ENCODE results near the gene DYNLT2B.
"Not testable (repeated sequence)": the region's sequence is repeated elsewhere in the genome, so short reads cannot be mapped to it uniquely, and the experiment has no call there.

DYNLT2B gene

DNA sequence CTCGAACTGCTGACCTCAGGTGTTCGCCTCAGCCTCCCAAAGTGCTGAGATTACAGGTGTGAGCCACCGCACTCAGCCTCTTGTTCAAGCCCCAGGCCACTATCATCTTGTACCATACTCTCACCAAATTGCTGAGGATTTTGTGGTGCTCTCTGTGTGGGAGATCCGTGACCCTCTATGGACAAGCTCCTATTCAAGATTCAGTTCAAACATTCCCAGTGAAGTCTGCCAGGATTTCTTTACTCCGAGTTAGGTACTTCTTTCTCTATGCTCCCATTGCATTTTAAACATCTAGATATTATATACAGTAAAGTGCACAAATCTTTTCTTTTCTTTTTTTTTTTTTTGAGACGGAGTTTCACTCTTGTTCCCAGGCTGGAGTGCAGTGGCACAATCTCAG lies 21.0 kb upstream of the DYNLT2B start:
- Mint-ChIP-seq H3K36me3 (no peaks in the 10 kb centered on the region), H3K27ac (no peak overlapping the region), H3K4me3 (no peak overlapping the region), H3K9me3 (no peaks in the 10 kb centered on the region), H3K27me3 (no peaks in the 10 kb centered on the region), H3K4me1 (peaks cover 5% of the 10 kb centered on the region)

DNA sequence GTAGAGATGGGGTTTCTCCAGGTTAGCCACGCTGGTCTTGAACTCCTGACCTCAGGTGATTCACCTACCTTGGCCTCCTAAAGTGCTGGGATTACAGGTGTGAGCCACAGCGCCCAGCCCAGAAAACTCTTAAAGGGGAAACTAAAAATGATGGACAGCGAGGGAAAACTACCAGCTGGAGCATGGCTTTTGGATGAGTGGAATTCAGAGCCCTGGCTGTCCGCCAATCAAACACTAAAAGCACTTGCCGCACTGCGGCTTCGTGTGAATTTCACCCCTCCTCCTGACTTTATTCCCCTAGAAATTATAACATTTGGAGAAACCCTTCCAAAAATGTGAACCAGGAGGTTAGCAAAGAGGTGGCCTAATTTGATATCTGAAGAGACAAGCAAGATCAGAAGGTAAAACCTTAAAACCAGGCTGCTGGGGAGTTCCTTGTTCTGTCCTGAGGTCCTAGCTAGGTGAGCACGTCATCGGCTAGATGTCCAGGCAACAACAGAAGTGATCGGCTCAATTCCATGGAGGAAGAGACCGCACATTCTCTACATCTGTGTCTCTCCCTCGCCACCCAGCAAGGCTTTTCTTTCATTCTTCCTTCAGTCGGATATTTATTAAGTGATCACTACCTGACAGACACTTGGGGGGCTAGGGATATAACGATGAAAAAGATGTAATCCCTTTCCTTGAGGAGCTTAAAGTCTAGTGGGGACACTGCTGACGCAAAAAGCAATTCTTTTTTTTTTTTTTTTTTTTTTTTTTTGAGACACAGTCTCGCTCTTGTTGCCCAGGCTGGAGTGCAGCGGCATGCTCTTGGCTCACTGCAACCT lies 18.5 kb upstream of the DYNLT2B start:
- Mint-ChIP-seq H3K4me1 (peaks cover 5% of the 10 kb centered on the region), H3K9me3 (no peaks in the 10 kb centered on the region), H3K27ac (no peak overlapping the region), H3K36me3 (no peaks in the 10 kb centered on the region), H3K27me3 (peaks cover 3% of the 10 kb centered on the region), H3K4me3 (no peak overlapping the region)

DNA sequence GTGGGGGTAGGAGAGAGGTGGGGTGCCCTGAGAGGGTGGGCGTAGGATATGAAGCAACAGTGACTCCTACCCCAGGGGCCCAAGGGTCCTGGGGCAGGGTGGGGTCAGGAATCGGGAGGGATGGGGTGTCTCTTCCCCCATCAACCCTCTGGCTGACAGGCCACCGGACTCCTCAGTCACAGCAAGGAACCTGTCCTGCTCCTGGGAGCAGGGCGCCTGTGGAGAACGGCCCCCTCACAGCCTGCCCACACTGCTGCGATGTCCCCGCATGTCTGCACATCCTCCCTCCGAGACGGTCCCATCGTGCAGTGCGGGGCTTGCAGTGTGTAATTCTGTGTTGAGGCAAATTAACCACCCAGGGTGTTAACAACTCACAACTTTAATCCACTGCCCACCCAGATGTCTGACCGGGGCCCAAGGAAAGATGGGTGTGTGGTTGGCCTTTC lies 17.5 kb upstream of the DYNLT2B start:
- Mint-ChIP-seq H3K9me3 (no peaks in the 10 kb centered on the region), H3K4me1 (peaks cover 4% of the 10 kb centered on the region), H3K4me3 (no peak overlapping the region), H3K27me3 (peaks cover 3% of the 10 kb centered on the region), H3K36me3 (no peaks in the 10 kb centered on the region), H3K27ac (no peak overlapping the region)

DNA sequence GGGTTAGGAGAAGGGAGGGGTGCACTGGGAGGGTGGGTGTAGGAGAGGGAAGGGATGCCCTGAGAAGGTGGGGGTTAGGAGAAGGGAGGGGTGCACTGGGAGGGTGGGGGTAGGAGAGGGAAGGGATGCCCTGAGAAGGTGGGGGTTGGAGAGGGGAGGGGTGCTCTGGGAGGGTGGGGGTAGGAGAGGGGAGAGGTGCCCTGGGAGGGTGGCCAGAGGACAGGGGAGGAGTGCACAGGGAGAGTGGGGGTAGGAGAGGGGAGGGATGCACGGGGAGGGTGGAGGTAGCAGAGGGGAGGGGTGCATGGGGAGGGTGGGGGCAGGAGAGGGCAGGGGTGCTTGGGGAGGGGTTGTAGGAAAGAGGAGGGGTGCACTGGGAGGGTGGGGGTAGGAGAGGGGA lies 16.9 kb upstream of the DYNLT2B start:
- no peaks in the 10 kb centered on the region for H3K4me1 Mint-ChIP-seq
- no peak overlapping the region for H3K27ac Mint-ChIP-seq
- H3K4me3 Mint-ChIP-seq = no peak overlapping the region
- H3K9me3 Mint-ChIP-seq = no peaks in the 10 kb centered on the region
- no peaks in the 10 kb centered on the region for H3K36me3 Mint-ChIP-seq
- peaks cover 6% of the 10 kb centered on the region for H3K27me3 Mint-ChIP-seq

DNA sequence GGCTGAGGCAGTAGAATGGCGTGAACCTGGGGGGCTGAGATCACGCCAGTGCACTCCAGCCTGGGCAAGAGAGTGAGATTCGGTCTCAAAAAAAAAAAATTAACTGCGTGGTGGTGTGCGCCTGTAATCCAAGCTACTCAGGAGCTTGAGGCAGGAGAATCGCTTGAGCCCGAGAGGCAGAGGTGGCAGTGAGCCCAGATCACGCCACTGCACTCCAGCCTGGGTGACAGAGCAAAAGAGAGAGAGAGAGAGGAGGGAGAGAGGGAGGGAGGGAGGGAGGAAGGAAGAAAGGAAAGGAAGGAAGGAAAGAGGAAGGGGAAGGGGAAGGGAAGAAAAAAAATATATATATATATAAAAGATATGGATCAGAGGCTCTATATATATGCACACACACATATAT lies 14.1 kb upstream of the DYNLT2B start:
- H3K27me3 Mint-ChIP-seq = peaks cover 6% of the 10 kb centered on the region
- no peaks in the 10 kb centered on the region for H3K36me3 Mint-ChIP-seq
- H3K27ac Mint-ChIP-seq = no peak overlapping the region
- H3K9me3 Mint-ChIP-seq = no peaks in the 10 kb centered on the region
- H3K4me1 Mint-ChIP-seq = no peaks in the 10 kb centered on the region
- no peak overlapping the region for H3K4me3 Mint-ChIP-seq

DNA sequence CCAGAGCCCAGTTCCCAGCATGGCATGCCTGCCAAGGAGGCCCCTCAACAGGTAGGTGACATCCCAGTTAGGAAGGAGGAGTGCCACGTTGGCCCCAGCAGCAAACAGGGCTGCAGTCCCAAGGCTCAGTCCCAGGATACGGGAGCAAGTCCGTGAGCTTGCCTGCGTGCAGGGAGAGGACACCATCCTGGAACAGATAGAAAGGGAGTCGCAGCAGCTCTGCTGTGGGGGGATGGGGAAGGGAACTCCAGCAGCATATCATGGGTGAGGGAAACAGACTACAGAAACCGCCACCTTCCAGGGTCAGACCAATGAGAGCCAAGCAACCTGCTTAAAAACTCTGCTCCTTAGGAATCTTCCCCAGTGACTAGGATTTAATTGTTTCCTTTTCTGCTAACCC lies 9.4 kb upstream of the DYNLT2B start:
- peaks cover 3% of the 10 kb centered on the region for H3K27me3 Mint-ChIP-seq
- no peaks in the 10 kb centered on the region for H3K9me3 Mint-ChIP-seq
- H3K4me1 Mint-ChIP-seq = no peaks in the 10 kb centered on the region
- no peak overlapping the region for H3K4me3 Mint-ChIP-seq
- H3K36me3 Mint-ChIP-seq = no peaks in the 10 kb centered on the region
- no peak overlapping the region for H3K27ac Mint-ChIP-seq

DNA sequence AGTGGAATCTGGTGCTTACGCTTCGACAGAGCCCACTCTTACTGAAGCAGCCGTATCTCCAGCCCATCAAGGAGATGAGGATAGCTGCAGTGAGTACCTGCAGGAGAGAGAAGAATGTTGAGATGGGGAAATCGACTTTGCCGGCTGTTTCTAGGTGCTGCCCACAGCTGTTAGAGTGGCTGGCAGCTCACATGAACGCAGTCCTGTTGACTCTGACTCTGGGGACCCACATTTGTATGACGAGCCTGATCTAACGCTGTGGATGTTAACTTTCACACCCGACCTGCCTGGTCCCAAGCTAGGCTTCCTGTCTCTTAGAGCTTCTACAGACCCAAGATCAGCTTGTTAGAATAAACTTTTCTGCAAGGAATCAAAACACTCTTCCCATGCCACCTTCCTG lies 8.9 kb upstream of the DYNLT2B start:
- Mint-ChIP-seq H3K27ac (no peak overlapping the region), H3K4me3 (no peak overlapping the region), H3K36me3 (no peaks in the 10 kb centered on the region), H3K27me3 (peaks cover 3% of the 10 kb centered on the region), H3K4me1 (no peaks in the 10 kb centered on the region), H3K9me3 (no peaks in the 10 kb centered on the region)

DNA sequence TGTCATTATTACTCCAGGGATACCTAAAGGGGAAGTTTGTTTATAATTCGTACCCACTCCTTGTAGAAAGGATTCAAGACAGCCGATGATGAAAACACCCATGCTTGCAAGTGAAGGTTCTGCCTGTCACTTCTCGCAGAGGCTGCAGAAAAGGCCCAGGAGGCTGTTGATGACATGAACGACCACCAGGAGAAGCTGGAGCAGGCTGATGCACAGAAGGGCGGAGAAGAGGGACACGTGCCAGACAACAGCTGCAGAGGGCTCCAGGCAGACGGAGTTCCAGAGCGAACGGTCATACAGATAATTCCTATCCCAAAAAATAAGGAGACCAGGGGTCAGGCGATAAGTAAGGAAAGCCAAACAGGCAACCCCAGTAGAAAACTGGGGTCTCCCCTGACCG lies 5.7 kb upstream of the DYNLT2B start:
- Mint-ChIP-seq H3K36me3 (no peaks in the 10 kb centered on the region), H3K4me3 (no peak overlapping the region), H3K27ac (no peak overlapping the region), H3K9me3 (no peaks in the 10 kb centered on the region), H3K4me1 (peaks cover 4% of the 10 kb centered on the region), H3K27me3 (no peaks in the 10 kb centered on the region)

DNA sequence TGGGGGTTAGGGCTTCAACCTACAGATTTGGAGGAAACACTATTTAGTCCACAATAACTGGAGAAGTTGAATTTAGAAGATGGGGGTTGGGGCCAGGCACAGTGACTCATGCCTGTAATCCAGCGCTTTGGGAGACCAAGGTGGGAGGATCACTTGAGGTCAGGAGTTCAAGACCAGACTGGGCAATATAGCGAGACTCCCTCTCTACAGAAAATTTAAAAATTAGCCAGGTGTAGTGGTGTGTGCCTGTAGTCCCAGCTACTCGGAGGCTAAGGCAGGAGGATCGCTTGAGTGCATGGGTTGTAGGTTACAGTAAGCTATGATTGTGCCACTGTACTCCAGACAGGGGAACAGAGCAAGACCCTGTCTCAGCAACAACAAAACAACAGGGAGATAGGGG lies 5.0 kb upstream of the DYNLT2B start:
- H3K36me3 Mint-ChIP-seq = no peaks in the 10 kb centered on the region
- H3K27me3 Mint-ChIP-seq = no peaks in the 10 kb centered on the region
- H3K27ac Mint-ChIP-seq = no peak overlapping the region
- peaks cover 4% of the 10 kb centered on the region for H3K4me1 Mint-ChIP-seq
- no peak overlapping the region for H3K4me3 Mint-ChIP-seq
- H3K9me3 Mint-ChIP-seq = no peaks in the 10 kb centered on the region

DNA sequence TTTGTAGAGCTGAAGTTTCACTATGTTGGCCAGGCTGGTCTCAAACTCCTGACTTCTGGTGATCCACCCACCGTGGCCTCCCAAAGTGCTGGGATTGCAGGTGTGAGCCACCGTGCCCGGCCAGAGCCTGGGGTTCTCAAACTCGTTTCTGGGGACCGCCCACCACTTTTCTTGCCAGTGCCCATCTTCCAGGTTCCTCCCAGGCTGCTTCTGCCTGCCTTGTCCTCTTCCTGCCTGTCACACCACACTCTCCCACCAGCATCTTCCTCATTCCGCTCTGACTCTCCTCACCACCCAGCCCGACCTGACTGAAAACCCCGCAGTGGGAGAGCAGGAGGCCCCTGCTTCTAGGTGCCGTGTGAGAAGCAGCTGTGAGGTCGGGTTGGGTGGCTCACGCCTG lies 3.1 kb upstream of the DYNLT2B start:
- Mint-ChIP-seq H3K36me3 (no peaks in the 10 kb centered on the region), H3K4me1 (peaks cover 9% of the 10 kb centered on the region), H3K27me3 (no peaks in the 10 kb centered on the region), H3K4me3 (no peak overlapping the region), H3K9me3 (no peaks in the 10 kb centered on the region), H3K27ac (peak overlapping the region; percentile 85)

DNA sequence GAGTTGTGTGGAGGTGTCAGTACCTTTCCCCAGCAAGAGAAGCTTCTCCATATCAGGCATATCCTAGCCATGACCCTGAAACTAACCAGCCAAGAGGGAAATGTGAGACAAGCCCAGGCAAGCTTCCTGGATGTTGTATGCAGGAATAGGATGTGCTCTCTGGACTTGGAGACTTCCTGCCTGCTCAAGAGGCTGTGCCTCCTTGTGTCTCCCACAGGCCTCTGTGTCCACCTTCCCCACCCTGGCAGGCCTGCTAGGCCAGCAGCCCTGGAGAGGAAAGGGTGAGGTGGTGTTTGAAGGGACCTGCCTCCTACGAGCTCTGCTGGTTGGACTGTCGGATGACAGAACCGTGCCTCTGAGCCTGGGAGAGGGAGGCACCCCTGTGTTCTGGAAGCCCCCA lies 2.1 kb upstream of the DYNLT2B start:
- H3K9me3 Mint-ChIP-seq = no peaks in the 10 kb centered on the region
- H3K4me3 Mint-ChIP-seq = no peak overlapping the region
- H3K27ac Mint-ChIP-seq = no peak overlapping the region
- no peaks in the 10 kb centered on the region for H3K27me3 Mint-ChIP-seq
- H3K4me1 Mint-ChIP-seq = peaks cover 9% of the 10 kb centered on the region
- H3K36me3 Mint-ChIP-seq = no peaks in the 10 kb centered on the region

DNA sequence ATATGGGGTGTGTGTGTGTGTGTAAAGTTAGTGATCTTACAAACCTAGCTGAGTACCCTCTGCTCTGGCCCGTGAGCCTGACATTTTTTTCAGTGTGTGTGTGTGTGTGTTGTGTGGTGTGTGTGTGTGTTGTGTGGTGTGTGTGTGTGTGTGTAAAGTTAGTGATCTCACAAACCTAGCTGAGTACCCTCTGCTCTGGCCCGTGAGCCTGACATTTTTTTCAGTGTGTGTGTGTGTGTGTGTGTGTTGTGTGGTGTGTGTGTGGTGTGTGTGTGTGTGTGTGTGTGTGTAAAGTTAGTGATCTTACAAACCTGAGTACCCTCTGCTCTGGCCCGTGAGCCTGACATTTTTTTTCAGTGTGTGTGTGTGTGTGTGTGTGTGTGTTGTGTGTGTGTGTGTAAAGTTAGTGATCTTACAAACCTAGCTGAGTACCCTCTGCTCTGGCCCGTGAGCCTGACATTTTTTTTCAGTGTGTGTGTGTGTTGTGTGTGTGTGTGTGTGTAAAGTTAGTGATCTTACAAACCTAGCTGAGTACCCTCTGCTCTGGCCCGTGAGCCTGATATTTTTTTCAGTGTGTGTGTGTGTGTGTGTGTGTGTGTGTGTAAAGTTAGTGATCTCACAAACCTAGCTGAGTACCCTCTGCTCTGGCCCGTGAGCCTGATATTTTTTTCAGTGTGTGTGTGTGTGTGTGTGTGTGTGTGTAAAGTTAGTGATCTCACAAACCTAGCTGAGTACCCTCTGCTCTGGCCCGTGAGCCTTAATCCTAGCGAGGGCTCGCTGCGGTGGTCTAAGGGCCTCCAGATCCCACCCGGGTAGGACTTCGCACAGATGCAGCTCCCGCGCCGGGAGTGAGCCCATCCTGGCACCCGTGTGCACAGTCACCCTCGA lies 997 bp downstream of the DYNLT2B start:
- peaks cover 12% of the 10 kb centered on the region for H3K4me1 Mint-ChIP-seq
- H3K36me3 Mint-ChIP-seq, H3K27me3 Mint-ChIP-seq, H3K9me3 Mint-ChIP-seq: not testable (repeated sequence)
- peak overlapping the region; percentile 95 for H3K4me3 Mint-ChIP-seq
- H3K27ac Mint-ChIP-seq = peak overlapping the region; percentile 91

DNA sequence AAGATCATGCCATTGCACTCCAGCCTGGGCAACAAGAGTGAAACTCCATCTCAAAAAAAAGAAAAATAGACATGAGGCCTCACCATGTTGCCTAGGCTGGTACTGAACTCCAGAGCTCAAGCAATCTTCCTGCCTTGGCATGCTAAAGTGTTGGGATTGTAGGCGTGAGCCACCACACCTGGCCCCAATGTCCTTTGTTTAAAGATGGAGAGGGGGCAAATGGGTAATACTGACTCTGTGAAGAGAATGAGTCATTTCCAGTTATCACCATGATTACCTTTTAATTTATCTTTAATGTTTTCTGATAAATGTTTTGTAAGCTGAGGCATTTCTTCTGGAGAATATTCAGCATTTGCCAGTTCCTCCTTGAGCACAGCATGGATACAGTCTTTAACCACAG lies 2.2 kb downstream of the DYNLT2B start:
- no peaks in the 10 kb centered on the region for H3K27me3 Mint-ChIP-seq
- peaks cover 2% of the 10 kb centered on the region for H3K36me3 Mint-ChIP-seq
- H3K4me1 Mint-ChIP-seq = peaks cover 12% of the 10 kb centered on the region
- H3K4me3 Mint-ChIP-seq = no peak overlapping the region
- H3K27ac Mint-ChIP-seq = no peak overlapping the region
- H3K9me3 Mint-ChIP-seq = no peaks in the 10 kb centered on the region

DNA sequence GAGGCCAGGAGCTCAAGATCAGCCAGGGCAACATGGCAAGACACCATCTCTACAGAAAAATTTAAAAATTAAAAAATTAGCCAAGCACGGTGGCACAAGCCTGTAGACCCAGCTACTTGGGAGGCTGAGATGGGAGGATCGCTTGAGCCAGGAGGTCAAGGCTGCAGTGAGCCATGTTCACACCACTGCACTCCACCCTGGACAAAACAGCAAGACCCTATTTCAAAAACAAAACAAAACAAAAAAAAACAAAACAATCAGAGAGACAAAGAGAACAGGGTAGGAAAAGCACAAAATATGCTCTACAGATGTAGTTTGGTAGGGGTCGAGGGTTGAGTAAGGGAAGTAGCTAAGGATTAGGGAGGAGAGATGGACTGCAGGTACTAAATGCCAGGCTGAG lies 3.4 kb downstream of the DYNLT2B start:
- no peaks in the 10 kb centered on the region for H3K9me3 Mint-ChIP-seq
- H3K27ac Mint-ChIP-seq = peak overlapping the region; percentile 76
- peaks cover 2% of the 10 kb centered on the region for H3K36me3 Mint-ChIP-seq
- no peaks in the 10 kb centered on the region for H3K27me3 Mint-ChIP-seq
- peaks cover 12% of the 10 kb centered on the region for H3K4me1 Mint-ChIP-seq
- no peak overlapping the region for H3K4me3 Mint-ChIP-seq

DNA sequence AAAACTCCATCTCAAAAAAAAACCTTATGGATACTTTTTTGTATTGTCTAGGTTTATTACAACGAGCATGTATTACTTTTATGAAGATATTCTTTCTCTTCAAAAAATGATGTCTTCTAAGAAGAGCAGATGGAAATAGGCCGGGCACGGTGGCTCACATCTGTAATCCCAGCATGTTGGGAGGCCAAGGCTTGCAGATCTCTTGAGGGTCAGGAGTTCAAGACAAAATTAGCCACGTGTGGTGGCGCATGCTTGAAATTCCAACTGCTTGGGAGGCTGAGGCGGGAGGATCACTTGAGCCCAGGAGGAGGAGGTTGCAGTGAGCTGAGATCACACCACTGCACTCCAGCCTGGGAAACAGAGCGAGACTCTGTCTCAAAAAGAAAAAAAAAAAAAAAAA lies 4.0 kb downstream of the DYNLT2B start:
- not testable (repeated sequence) for H3K4me3 Mint-ChIP-seq, H3K9me3 Mint-ChIP-seq, H3K27ac Mint-ChIP-seq, H3K27me3 Mint-ChIP-seq, H3K36me3 Mint-ChIP-seq, H3K4me1 Mint-ChIP-seq

DNA sequence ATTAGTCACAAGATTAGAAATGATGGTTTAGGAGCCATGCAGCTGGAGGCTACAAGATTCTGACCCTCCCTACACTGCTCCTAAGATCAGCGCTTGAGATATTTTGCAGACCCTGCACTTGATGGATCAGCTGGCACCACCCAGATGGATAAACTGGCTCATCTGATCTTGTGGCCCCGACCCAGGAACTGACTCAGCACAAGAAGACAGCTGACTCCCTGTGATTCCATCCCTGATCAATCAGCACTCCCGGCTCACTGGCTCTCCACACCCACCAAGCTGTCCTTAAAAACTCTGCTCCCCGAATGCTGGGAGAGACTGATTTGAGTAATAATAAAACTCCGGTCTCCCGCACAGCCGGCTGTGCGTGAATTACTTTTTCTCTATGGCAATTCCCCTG lies 15.1 kb downstream of the DYNLT2B start:
- not testable (repeated sequence) for H3K4me3 Mint-ChIP-seq, H3K9me3 Mint-ChIP-seq, H3K4me1 Mint-ChIP-seq, H3K27ac Mint-ChIP-seq, H3K36me3 Mint-ChIP-seq, H3K27me3 Mint-ChIP-seq

Data from activated naive CD4-positive, alpha-beta T cell treated with anti-CD3 and anti-CD28 coated beads, Interleukin-2, amount 50 U/mL, for 24 hours (primary cell).